Fibroblast of villous mesenchyme (primary cell): ENCODE measurements around the gene SMIM8. TPM values are rescaled to one million over a fixed set of nuclear protein-coding genes. Genes with fewer than 3 reads are reported as not detected.
"Not testable (repeated sequence)": the region's sequence is repeated elsewhere in the genome, so short reads cannot be mapped to it uniquely, and the experiment has no call there.

ENCODE experiments used
- DNase-seq: peaks from one replicate; pipeline ENCODE4 v3.0.0-alpha.2; 2010; ENCODE audit warnings: low read depth
- H3K4me3 ChIP-seq: 2 replicates; pipeline ENCODE4 v1.5.1; 2011; ENCODE audit warnings: low read depth, mild to moderate bottlenecking, low read length
- total RNA-seq: library from RNA; depleted of rRNA; stranded (reverse); fragments of >200 nt; gene quantifications from 2 replicates; pipeline ENCODE4 v1.2.3, GENCODE V29; 2012
- TF ChIP-seq, protein P1 (sequence below): IDR thresholded peaks from 2 replicates; pipeline ENCODE4 v1.5.1; 2012; ENCODE audit warnings: low read depth, mild to moderate bottlenecking, low read length; ENCODE audit not compliant: insufficient read depth

The SMIM8 gene
- total RNA-seq, 1 donor: 5.6 TPM

- DNase-seq: peak; percentile 5
- TF ChIP-seq, protein P1, sequence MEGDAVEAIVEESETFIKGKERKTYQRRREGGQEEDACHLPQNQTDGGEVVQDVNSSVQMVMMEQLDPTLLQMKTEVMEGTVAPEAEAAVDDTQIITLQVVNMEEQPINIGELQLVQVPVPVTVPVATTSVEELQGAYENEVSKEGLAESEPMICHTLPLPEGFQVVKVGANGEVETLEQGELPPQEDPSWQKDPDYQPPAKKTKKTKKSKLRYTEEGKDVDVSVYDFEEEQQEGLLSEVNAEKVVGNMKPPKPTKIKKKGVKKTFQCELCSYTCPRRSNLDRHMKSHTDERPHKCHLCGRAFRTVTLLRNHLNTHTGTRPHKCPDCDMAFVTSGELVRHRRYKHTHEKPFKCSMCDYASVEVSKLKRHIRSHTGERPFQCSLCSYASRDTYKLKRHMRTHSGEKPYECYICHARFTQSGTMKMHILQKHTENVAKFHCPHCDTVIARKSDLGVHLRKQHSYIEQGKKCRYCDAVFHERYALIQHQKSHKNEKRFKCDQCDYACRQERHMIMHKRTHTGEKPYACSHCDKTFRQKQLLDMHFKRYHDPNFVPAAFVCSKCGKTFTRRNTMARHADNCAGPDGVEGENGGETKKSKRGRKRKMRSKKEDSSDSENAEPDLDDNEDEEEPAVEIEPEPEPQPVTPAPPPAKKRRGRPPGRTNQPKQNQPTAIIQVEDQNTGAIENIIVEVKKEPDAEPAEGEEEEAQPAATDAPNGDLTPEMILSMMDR: no peak
- no peak overlapping the region for H3K4me3 ChIP-seq
Observed at GRCh38 chr6:87282743-87283142, 39.6 kb upstream of the SMIM8 start.

DNA sequence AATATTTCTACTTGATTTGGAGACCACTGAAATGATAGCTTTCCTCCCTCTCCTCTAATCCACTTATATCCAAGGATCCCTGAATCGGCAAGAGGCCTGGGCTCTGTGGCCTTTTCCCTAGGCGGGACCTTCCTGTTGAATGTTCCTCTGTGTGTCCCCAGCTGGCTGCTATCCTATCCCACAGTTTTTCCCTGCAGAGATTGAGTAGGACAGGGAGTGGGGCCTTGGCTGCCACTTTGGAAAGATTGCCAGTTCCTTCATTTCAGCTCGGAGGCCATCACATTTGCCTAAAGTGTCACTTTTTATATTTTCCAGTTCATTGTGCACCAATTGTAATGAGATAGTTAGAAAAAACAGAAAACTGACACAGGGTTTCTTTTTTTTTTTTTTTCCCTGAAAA lies 38.9 kb upstream of the SMIM8 start:
- TF ChIP-seq, protein P1: no peak
- no peak for DNase-seq
- H3K4me3 ChIP-seq: no peak overlapping the region

DNA sequence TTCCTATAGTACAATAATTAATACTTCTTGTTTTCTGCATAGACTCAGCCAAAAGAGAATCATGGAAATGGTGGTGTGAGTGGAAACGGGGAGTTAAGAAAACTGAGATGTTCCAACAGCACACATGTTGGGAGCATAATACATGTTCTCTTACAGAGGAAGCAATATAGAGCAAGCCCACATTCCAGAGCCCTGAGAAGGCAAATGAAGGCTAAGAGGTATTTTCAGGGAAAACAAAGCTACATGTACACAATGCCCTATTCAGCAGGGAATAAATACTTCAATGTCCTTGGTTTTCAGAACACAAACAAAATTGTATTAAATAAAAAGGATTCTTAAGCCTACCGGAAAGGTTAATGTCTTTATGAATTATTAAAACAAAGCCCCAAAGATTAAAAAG lies 35.1 kb upstream of the SMIM8 start:
- TF ChIP-seq, protein P1: no peak
- H3K4me3 ChIP-seq: no peak overlapping the region
- DNase-seq: no peak

DNA sequence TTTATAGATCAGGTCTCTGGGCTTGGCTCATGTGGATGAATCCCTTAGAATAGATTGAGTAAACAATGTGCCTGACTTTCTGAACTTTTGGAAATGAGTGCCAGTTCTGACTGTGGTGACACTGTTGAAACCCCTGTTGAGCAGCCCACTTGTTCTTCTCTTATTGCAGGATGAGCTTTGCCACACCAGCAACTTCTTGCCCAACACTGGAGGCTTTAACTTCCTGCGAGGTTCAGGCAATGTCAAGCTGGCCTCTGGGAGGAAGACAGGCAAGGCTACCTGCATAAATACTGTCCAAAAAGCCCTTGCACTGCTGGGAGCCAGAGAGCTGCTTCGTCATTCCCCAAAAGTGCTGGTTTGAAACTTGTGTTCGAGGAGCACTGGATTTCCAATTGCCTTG lies 32.8 kb upstream of the SMIM8 start:
- DNase-seq: no peak
- TF ChIP-seq, protein P1: no peak
- H3K4me3 ChIP-seq: no peak overlapping the region

DNA sequence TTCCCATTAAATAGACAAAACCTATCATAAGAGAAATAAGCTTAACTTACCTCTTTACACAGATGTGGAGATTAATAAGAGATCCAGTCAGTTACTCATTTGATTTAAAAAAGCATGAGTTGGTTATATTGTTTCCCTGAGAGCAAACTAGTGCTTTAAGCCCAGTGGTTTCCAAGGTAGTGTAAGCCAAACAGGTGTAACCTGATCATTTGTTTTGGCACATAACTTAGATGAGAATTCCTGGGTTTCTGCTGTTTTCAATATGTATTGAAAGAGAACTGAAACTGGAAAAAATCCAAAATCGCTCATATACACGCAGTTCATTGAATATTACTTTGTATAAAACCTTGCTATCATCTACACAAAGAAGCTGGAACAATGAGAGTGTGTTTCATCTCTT lies 30.5 kb upstream of the SMIM8 start:
- DNase-seq: no peak
- no peak overlapping the region for H3K4me3 ChIP-seq
- TF ChIP-seq, protein P1: no peak

DNA sequence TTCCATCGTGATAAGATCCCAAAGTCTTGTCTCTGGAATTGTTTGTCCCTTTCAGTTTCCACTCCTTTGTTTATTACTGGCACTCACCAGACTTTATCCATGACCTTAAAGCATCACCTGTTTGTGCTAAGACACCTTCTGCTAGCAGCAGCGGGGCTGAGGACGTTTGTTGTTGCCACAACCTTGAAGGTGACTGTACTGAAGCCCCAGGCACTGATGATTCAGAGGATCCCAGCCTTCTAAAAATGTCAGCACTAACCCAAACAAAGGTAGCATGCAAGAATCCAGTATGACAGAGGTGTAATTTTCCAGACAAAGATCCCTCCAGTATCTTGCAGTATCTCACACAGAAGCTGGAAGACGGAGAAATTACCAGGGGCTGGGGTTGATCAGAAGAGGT lies 28.9 kb upstream of the SMIM8 start:
- DNase-seq: no peak

DNA sequence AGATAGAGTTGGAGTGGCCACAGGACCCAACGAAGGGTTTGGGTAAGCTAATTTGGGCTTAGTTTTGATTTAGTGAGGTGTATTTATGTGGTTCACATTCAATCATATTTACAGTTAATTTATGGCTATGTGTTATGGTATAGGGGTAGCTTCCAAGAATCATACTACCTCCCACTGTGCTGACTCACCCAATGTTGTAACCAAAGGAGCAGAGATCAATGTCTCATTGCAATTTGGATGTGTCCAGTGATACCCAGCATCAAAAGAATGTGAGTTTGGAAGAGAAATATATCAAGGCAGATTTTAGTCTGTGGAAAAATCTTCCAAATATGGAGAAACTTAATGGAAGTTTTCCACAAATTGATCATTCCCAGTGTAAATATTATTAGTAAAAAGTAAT lies 25.3 kb upstream of the SMIM8 start:
- TF ChIP-seq, protein P1: no peak
- H3K4me3 ChIP-seq: no peak overlapping the region
- DNase-seq: no peak

More for the DNA sequence above, 28.9 kb upstream of the SMIM8 start:
- H3K4me3 ChIP-seq: no peak overlapping the region
- TF ChIP-seq, protein P1: no peak

GRCh38 chr6:87301277-87301676 lies 21.1 kb upstream of the SMIM8 start:
- not testable (repeated sequence) for H3K4me3 ChIP-seq, DNase-seq
